HEK293 (cell line): ENCODE data around the gene SORCS3.

Source experiments
- CTCF ChIP-seq: fragments of 450-650 bp; formaldehyde crosslinking; IDR thresholded peaks from 2 replicates; pipeline ENCODE4 v1.5.1; 2016; ENCODE audit warnings: missing biosample characterization, missing genetic modification characterization
- REST ChIP-seq: fragments of 450-650 bp; formaldehyde crosslinking; IDR thresholded peaks from 2 replicates; pipeline ENCODE4 v1.5.1; 2016; ENCODE audit warnings: missing biosample characterization, missing genetic modification characterization
- YY1 ChIP-seq: fragments of 450-650 bp; formaldehyde crosslinking; IDR thresholded peaks from 2 replicates; pipeline ENCODE4 v1.5.1; 2018; ENCODE audit warnings: missing biosample characterization, missing genetic modification characterization
- ZBTB10 ChIP-seq: fragments of 450-650 bp; formaldehyde crosslinking; IDR thresholded peaks from 2 replicates; pipeline ENCODE4 v1.5.1; 2016; ENCODE audit warnings: missing biosample characterization, missing genetic modification characterization
- ZFP3 ChIP-seq: fragments of 450-650 bp; formaldehyde crosslinking; IDR thresholded peaks from 2 replicates; pipeline ENCODE4 v1.5.1; 2016; ENCODE audit warnings: low read depth, missing biosample characterization, missing genetic modification characterization
- ZNF292 ChIP-seq: fragments of 450-650 bp; formaldehyde crosslinking; IDR thresholded peaks from 2 replicates; pipeline ENCODE4 v1.5.1; 2016; ENCODE audit warnings: low read depth, missing biosample characterization, missing genetic modification characterization, borderline replicate concordance
- ZNF350 ChIP-seq: fragments of 450-650 bp; formaldehyde crosslinking; IDR thresholded peaks from 2 replicates; pipeline ENCODE4 v1.5.0; 2017; ENCODE audit warnings: missing biosample characterization, mild to moderate bottlenecking, missing genetic modification characterization
- ZSCAN4 ChIP-seq: fragments of 450-650 bp; formaldehyde crosslinking; IDR thresholded peaks from 2 replicates; pipeline ENCODE4 v1.5.1; 2017; ENCODE audit warnings: missing biosample characterization, missing genetic modification characterization
- ZSCAN5A ChIP-seq: fragments of 450-650 bp; formaldehyde crosslinking; IDR thresholded peaks from 2 replicates; pipeline ENCODE4 v1.5.1; 2016; ENCODE audit warnings: missing biosample characterization, missing genetic modification characterization

GRCh38 chr10:104617831-104618230, 23.3 kb upstream of the SORCS3 start:
- no peak for TF ChIP-seq ZNF350 (tag by site-specific recombination)
- TF ChIP-seq CTCF (tag by site-specific recombination) = no peak
- no peak for TF ChIP-seq ZSCAN4 (tag by site-specific recombination)
- no peak for TF ChIP-seq ZNF292
- no peak for TF ChIP-seq ZBTB10 (tag by site-specific recombination)
- no peak for TF ChIP-seq YY1 (tag by site-specific recombination)
- no peak for TF ChIP-seq ZSCAN5A
- no peak for TF ChIP-seq REST
- no peak for TF ChIP-seq ZFP3 (tag by site-specific recombination)
